Endothelial cell of umbilical vein (primary cell): ENCODE data around the gene ZBED4. TPM values are rescaled to one million over a fixed set of nuclear protein-coding genes. Genes with fewer than 3 reads are reported as not detected.

ENCODE experiments used
- BruUV-seq: library from RNA; stranded (reverse); fragments of 400-500 nt; replicated peaks from 2 replicates; lab custom pipeline; 2021; lab: Mats Ljungman, UMichigan
- CTCF ChIA-PET: fragments of 300-600, 350-600 bp; sonication (Branson Sonifier 250); formaldehyde crosslinking; loops from one replicate; lab custom pipeline; 2021; ENCODE audit warnings: antibody characterized with exemption, inconsistent platforms; lab: Charles Lee
- POLR2A ChIA-PET: fragments of 300-600, 350-600 bp; sonication (Branson Sonifier 250); formaldehyde crosslinking; loops from one replicate; lab custom pipeline; 2021; ENCODE audit warnings: antibody characterized with exemption, inconsistent platforms; lab: Charles Lee
- DNase-seq: peaks from one replicate; pipeline ENCODE4 v3.0.0-alpha.2; 2011; ENCODE audit warnings: low read depth, low spot score
- FAIRE-seq: peaks from 2 replicates; lab custom pipeline; 2011; peaks lifted over from hg19 to GRCh38; lab: Jason Lieb, UNC
- H2AFZ ChIP-seq: 2 replicates; pipeline ENCODE4 v1.6.0; 2012; ENCODE audit warnings: low read depth, low read length, control low read depth, inconsistent platforms
- H3K27ac ChIP-seq: 2 replicates; pipeline ENCODE4 v1.5.1; 2011; ENCODE audit warnings: low read depth, mild to moderate bottlenecking, control low read depth, low read length, moderate library complexity; ENCODE audit not compliant: insufficient read depth
- H3K27me3 ChIP-seq, 2 experiments: 2 replicates each; pipeline versions ENCODE4 v1.6.0 to v1.6.1; 2011; ENCODE audit warnings: low read length in 2 of 2, mixed read lengths in 1 of 2; ENCODE audit not compliant: control insufficient read depth in 2 of 2, insufficient read depth in 2 of 2
- H3K36me3 ChIP-seq, 2 experiments: 2 replicates in 1 of 2; 3 replicates in 1 of 2; pipeline ENCODE4 v1.5.1; 2011; ENCODE audit warnings: low read length in 2 of 2, mild to moderate bottlenecking in 1 of 2, moderate library complexity in 1 of 2; ENCODE audit not compliant: control insufficient read depth in 2 of 2, insufficient read depth in 2 of 2; ENCODE audit errors: extremely low read depth in 1 of 2
- H3K4me1 ChIP-seq: 3 replicates; pipeline ENCODE4 v1.5.1; 2011; ENCODE audit warnings: mild to moderate bottlenecking, low read length; ENCODE audit not compliant: control insufficient read depth, insufficient read depth; ENCODE audit errors: extremely low read depth
- H3K4me2 ChIP-seq: 2 replicates; pipeline ENCODE4 v1.6.1; 2011; ENCODE audit warnings: low read length, control low read depth, mixed read lengths; ENCODE audit not compliant: insufficient read depth
- H3K4me3 ChIP-seq, 3 experiments: fragments of 200-600 bp in 1 of 3; sonication (generic), shearing (Covaris generic) in 1 of 3; replicated peaks in 1 of 3; 2 replicates each; pipeline ENCODE4 v1.5.1; 2011 to 2016; ENCODE audit warnings: control low read depth in 3 of 3, low read length in 3 of 3, mild to moderate bottlenecking in 2 of 3, inconsistent platforms in 1 of 3, low read depth in 1 of 3, moderate library complexity in 1 of 3; ENCODE audit not compliant: insufficient read depth in 1 of 3
- H3K79me2 ChIP-seq: 2 replicates; pipeline ENCODE4 v1.6.0; 2012; ENCODE audit warnings: low read length, inconsistent platforms; ENCODE audit not compliant: control insufficient read depth, insufficient read depth
- H3K9ac ChIP-seq: replicated peaks from 2 replicates; pipeline ENCODE3; 2011; ENCODE audit warnings: low read length, control low read depth; ENCODE audit not compliant: insufficient read depth; ENCODE audit errors: extremely low read depth
- H3K9me1 ChIP-seq: replicated peaks from 3 replicates; pipeline ENCODE4 v1.6.0; 2011; ENCODE audit warnings: mild to moderate bottlenecking, low read length; ENCODE audit not compliant: control insufficient read depth, insufficient read depth; ENCODE audit errors: extremely low read depth
- H3K9me3 ChIP-seq: replicated peaks from 2 replicates; pipeline ENCODE4 v1.5.1; 2012; ENCODE audit warnings: low read length, inconsistent platforms; ENCODE audit not compliant: control insufficient read depth, insufficient read depth
- H4K20me1 ChIP-seq: replicated peaks from 2 replicates; pipeline ENCODE3; 2011; ENCODE audit warnings: mild to moderate bottlenecking, low read length; ENCODE audit not compliant: control insufficient read depth, insufficient read depth; ENCODE audit errors: extremely low read depth
- EZH2 ChIP-seq: IDR thresholded peaks from 2 replicates; pipeline ENCODE4 v1.6.1; 2012; ENCODE audit warnings: borderline replicate concordance, low read depth, mild to moderate bottlenecking, moderate library complexity, low read length, inconsistent platforms; ENCODE audit not compliant: severe bottlenecking
- FOS ChIP-seq: IDR thresholded peaks from 2 replicates; pipeline ENCODE4 v1.6.1; 2011; ENCODE audit warnings: mild to moderate bottlenecking, low read length, moderate library complexity, borderline replicate concordance; ENCODE audit not compliant: insufficient read depth
- GATA2 ChIP-seq: IDR thresholded peaks from 2 replicates; pipeline ENCODE4 v1.7.0; 2011; ENCODE audit warnings: low read depth, mild to moderate bottlenecking, moderate library complexity, mixed read lengths, low read length; ENCODE audit not compliant: insufficient read length, insufficient read depth
- JUN ChIP-seq: IDR thresholded peaks from 2 replicates; pipeline ENCODE4 v1.6.1; 2011; ENCODE audit warnings: borderline replicate concordance, low read depth; ENCODE audit not compliant: insufficient read length, insufficient read depth
- MYC ChIP-seq: IDR thresholded peaks from one replicate; pipeline ENCODE4 v1.6.1; 2011; ENCODE audit warnings: mild to moderate bottlenecking, low read depth, low read length
- POLR2A ChIP-seq: IDR thresholded peaks from 2 replicates; pipeline ENCODE4 v1.6.1; 2012; ENCODE audit warnings: low read depth, mild to moderate bottlenecking, control low read depth, low read length
- POLR2AphosphoS5 ChIP-seq: IDR thresholded peaks from 2 replicates; pipeline ENCODE4 v1.6.1; 2012; ENCODE audit warnings: low read depth, mild to moderate bottlenecking, control low read depth, low read length, moderate library complexity; ENCODE audit not compliant: insufficient read depth
- dilution Hi-C: fragments of 300-500 bp; cut with MboI; formaldehyde crosslinking; loops from one replicate; pipeline ENCODE4 v1.15.0; 2019; ENCODE audit warnings: low sequenced_read_pairs; ENCODE audit not compliant: extremely low pct_ligation_motif_present
- intact Hi-C: fragments of 100-400 bp; cut with micrococcal nuclease; formaldehyde crosslinking; loops from one replicate; pipeline ENCODE4 v1.10.0; 2022
- polyA plus RNA-seq, 4 experiments: library from polyadenylated mRNA; depleted of rRNA in 3 of 4; stranded (reverse) in 3 of 4; unstranded in 1 of 4; fragments of >200 nt; gene quantifications; 2 replicates each; pipeline versions ENCODE4 v1.2.1 to v1.2.3, GENCODE V29; 2011 to 2012; ENCODE audit warnings: missing spikeins in 1 of 4
- total RNA-seq: library from RNA; stranded (reverse); gene quantifications from 2 replicates; pipeline ENCODE4 v1.2.3, GENCODE V29; 2021
- TF ChIP-seq, protein P1 (sequence below): IDR thresholded peaks from 2 replicates; pipeline ENCODE4 v1.6.1; 2011; ENCODE audit not compliant: insufficient read depth, insufficient read length
- TF ChIP-seq, protein P2 (sequence below), 2 donors: IDR thresholded peaks; 1 replicate in 1 of 2; 2 replicates in 1 of 2; pipeline ENCODE4 v1.5.1; 2011; ENCODE audit warnings: low read length in 2 of 2, mild to moderate bottlenecking in 2 of 2, moderate library complexity in 2 of 2, control low read depth in 1 of 2, inconsistent platforms in 1 of 2, low read depth in 1 of 2; ENCODE audit not compliant: insufficient read depth in 1 of 2; ENCODE audit errors: extremely low read depth in 1 of 2

The ZBED4 gene
- total and polyA plus RNA-seq, 2 donors (not counting 3 experiments of a cell fraction or from before 2014, with no cell fraction given), result 8.6 to 18.2 TPM

DNA sequence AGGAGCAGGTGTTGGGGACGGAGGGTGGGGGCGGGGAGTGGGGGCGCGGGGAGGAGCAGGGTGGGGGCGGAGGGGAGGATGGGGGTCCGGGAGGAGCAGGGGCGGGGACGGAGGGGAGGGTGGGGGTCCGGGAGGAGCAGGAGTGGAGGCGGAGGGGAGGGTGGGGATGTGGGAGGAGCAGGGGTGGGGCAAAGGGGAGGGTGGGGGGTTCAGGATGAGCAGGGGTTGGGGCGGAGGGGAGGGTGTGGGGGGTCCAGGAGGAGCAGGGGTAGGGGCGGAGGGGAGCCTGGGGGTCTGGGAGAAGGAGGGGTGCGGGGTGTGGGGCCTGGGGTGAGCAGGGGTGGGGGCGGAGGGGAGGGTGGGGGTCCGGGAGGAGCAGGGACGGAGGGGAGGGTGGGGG is 81.9 kb downstream of the ZBED4 start:
- ChIA-PET POLR2A (interaction anchor here (0.7 to 1.8 kb wide), 4 partner anchors 11 to 372 kb away, joined by 4 to 14 read pairs (median 6); partner anchors contain the start of genes PIM3 and PLXNB2), CTCF (interaction anchor here (1.0 to 4.3 kb wide), 3 partner anchors 12 to 95 kb away, joined by 3 to 34 read pairs (median 3); no protein-coding TSS in a partner anchor)
- Histone ChIP-seq H2AFZ (no peak overlapping the region), H3K9me3 (no peaks in the 10 kb centered on the region), H3K27me3 (no peaks in the 10 kb centered on the region), H3K79me2 (no peaks in the 10 kb centered on the region), H3K4me1 (peaks cover 63% of the 10 kb centered on the region), H4K20me1 (no peaks in the 10 kb centered on the region), H3K4me3 (peak overlapping the region in 1 of 3 experiments; percentile 33), H3K9me1 (no peaks in the 10 kb centered on the region), H3K9ac (no peak overlapping the region), H3K27ac (no peak overlapping the region), H3K4me2 (no peak overlapping the region), H3K36me3 (no peaks in the 10 kb centered on the region)
- FAIRE-seq (no peak), DNase-seq (no peak)
- intact Hi-C loops (no loop called here), dilution Hi-C loops (no loop called here)
- TF ChIP-seq POLR2A, result no peak
- TF ChIP-seq JUN, result no peak
- no peak for TF ChIP-seq MYC
- TF ChIP-seq FOS, result no peak
- no peak for TF ChIP-seq EZH2
- TF ChIP-seq GATA2, result no peak
- TF ChIP-seq POLR2AphosphoS5, result no peak
- TF ChIP-seq, protein P1, sequence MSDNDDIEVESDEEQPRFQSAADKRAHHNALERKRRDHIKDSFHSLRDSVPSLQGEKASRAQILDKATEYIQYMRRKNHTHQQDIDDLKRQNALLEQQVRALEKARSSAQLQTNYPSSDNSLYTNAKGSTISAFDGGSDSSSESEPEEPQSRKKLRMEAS, result no peak
- TF ChIP-seq, protein P2, sequence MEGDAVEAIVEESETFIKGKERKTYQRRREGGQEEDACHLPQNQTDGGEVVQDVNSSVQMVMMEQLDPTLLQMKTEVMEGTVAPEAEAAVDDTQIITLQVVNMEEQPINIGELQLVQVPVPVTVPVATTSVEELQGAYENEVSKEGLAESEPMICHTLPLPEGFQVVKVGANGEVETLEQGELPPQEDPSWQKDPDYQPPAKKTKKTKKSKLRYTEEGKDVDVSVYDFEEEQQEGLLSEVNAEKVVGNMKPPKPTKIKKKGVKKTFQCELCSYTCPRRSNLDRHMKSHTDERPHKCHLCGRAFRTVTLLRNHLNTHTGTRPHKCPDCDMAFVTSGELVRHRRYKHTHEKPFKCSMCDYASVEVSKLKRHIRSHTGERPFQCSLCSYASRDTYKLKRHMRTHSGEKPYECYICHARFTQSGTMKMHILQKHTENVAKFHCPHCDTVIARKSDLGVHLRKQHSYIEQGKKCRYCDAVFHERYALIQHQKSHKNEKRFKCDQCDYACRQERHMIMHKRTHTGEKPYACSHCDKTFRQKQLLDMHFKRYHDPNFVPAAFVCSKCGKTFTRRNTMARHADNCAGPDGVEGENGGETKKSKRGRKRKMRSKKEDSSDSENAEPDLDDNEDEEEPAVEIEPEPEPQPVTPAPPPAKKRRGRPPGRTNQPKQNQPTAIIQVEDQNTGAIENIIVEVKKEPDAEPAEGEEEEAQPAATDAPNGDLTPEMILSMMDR (IDR thresholded peaks at IDR 0.05; ENCODE audit: extremely low read depth in 1 of 2, insufficient read depth in 1 of 2, low read depth in 1 of 2, low read length in 2 of 2), result no peak
- BruUV-seq, result no TSS peak
